Liver (tissue), 3 donors: ENCODE data around the gene TNPO2.

Experiments used
- EGR1 ChIP-seq, 2 donors: IDR thresholded peaks; 2 replicates each; pipeline ENCODE4 v1.6.1; 2016 to 2018; ENCODE audit warnings: antibody characterized with exemption in 2 of 2, low read depth in 2 of 2
- GABPA ChIP-seq, 2 donors: IDR thresholded peaks in 1 of 2; conservative IDR thresholded peaks in 1 of 2; 2 replicates each; pipeline ENCODE4 v1.6.1; 2016; ENCODE audit warnings: antibody characterized with exemption in 2 of 2, mild to moderate bottlenecking in 1 of 2, moderate library complexity in 1 of 2
- JUND ChIP-seq, 2 donors: IDR thresholded peaks; 2 replicates each; pipeline ENCODE4 v1.6.1; 2016; ENCODE audit warnings: antibody characterized with exemption in 2 of 2
- MAX ChIP-seq: IDR thresholded peaks from 2 replicates; pipeline ENCODE4 v1.6.1; 2016; ENCODE audit warnings: antibody characterized with exemption
- TAF1 ChIP-seq: conservative IDR thresholded peaks from 2 replicates; pipeline ENCODE4 v1.6.1; 2016; ENCODE audit warnings: antibody characterized with exemption, mild to moderate bottlenecking
- YY1 ChIP-seq: IDR thresholded peaks from 2 replicates; pipeline ENCODE4 v1.6.1; 2016; ENCODE audit warnings: antibody characterized with exemption, mild to moderate bottlenecking
- TF ChIP-seq, protein P1 (sequence below): fragments of 150-350 bp; IDR thresholded peaks from 2 replicates; pipeline ENCODE4 v1.5.1; 2017; ENCODE audit warnings: improper control_type of control experiment, low read depth, low read length; ENCODE audit not compliant: missing input control
- TF ChIP-seq, protein P2 (sequence below): IDR thresholded peaks from 2 replicates; pipeline ENCODE4 v1.6.1; 2016; ENCODE audit warnings: antibody characterized with exemption, mild to moderate bottlenecking
- donor health status: healthy.
- donor health status: healthy.

- TF ChIP-seq, protein P1, sequence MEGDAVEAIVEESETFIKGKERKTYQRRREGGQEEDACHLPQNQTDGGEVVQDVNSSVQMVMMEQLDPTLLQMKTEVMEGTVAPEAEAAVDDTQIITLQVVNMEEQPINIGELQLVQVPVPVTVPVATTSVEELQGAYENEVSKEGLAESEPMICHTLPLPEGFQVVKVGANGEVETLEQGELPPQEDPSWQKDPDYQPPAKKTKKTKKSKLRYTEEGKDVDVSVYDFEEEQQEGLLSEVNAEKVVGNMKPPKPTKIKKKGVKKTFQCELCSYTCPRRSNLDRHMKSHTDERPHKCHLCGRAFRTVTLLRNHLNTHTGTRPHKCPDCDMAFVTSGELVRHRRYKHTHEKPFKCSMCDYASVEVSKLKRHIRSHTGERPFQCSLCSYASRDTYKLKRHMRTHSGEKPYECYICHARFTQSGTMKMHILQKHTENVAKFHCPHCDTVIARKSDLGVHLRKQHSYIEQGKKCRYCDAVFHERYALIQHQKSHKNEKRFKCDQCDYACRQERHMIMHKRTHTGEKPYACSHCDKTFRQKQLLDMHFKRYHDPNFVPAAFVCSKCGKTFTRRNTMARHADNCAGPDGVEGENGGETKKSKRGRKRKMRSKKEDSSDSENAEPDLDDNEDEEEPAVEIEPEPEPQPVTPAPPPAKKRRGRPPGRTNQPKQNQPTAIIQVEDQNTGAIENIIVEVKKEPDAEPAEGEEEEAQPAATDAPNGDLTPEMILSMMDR = no peak
- TF ChIP-seq MAX (no peak), GABPA (IDR thresholded peaks at IDR 0.05 in 1 of 2, conservative IDR thresholded peaks at IDR 0.05 in 1 of 2) (peak in 1 of 2 donors; percentile 88), JUND (IDR thresholded peaks at IDR 0.05) (no peak), TAF1 (peak; percentile 21), YY1 (peak; percentile 64), EGR1 (IDR thresholded peaks at IDR 0.05; ENCODE audit: low read depth in 2 of 2) (no peak)
- TF ChIP-seq, protein P2, sequence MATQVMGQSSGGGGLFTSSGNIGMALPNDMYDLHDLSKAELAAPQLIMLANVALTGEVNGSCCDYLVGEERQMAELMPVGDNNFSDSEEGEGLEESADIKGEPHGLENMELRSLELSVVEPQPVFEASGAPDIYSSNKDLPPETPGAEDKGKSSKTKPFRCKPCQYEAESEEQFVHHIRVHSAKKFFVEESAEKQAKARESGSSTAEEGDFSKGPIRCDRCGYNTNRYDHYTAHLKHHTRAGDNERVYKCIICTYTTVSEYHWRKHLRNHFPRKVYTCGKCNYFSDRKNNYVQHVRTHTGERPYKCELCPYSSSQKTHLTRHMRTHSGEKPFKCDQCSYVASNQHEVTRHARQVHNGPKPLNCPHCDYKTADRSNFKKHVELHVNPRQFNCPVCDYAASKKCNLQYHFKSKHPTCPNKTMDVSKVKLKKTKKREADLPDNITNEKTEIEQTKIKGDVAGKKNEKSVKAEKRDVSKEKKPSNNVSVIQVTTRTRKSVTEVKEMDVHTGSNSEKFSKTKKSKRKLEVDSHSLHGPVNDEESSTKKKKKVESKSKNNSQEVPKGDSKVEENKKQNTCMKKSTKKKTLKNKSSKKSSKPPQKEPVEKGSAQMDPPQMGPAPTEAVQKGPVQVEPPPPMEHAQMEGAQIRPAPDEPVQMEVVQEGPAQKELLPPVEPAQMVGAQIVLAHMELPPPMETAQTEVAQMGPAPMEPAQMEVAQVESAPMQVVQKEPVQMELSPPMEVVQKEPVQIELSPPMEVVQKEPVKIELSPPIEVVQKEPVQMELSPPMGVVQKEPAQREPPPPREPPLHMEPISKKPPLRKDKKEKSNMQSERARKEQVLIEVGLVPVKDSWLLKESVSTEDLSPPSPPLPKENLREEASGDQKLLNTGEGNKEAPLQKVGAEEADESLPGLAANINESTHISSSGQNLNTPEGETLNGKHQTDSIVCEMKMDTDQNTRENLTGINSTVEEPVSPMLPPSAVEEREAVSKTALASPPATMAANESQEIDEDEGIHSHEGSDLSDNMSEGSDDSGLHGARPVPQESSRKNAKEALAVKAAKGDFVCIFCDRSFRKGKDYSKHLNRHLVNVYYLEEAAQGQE = no peak
Observed at GRCh38 chr19:12722566-12723380, 959 bp downstream of the TNPO2 start.
